Panc1 (cell line): ENCODE data around the gene RNF214. TPM values are rescaled to one million over a fixed set of nuclear protein-coding genes. Genes with fewer than 3 reads are reported as not detected.

ENCODE experiments used
- ATAC-seq: fragments of 200-7000 bp; cut with Tn5 transposase; 2 replicates; pipeline ENCODE4 v1.9.1; 2020; ENCODE audit warnings: mild to moderate bottlenecking, moderate library complexity
- BruUV-seq: library from RNA; stranded (reverse); fragments of 400-500 nt; replicated peaks from 2 replicates; lab custom pipeline; 2021; lab: Mats Ljungman, UMichigan
- CTCF ChIA-PET: fragments of 300-600 bp; sonication (Branson Sonifier 250); formaldehyde crosslinking; loops from one replicate; lab custom pipeline; 2022; ENCODE audit warnings: antibody characterized with exemption; lab: Charles Lee
- POLR2A ChIA-PET: fragments of 300-600 bp; sonication (Branson Sonifier 250); formaldehyde crosslinking; loops from one replicate; lab custom pipeline; 2022; ENCODE audit warnings: antibody characterized with exemption; lab: Charles Lee
- DNase-seq: peaks from one replicate; pipeline ENCODE4 v3.0.0-alpha.2; 2010; ENCODE audit warnings: low read depth, low spot score
- H3K27ac ChIP-seq: 2 replicates; pipeline ENCODE4 v1.5.1; 2011; ENCODE audit warnings: mild to moderate bottlenecking, low read length, inconsistent platforms
- H3K27me3 ChIP-seq: fragments of 200-500 bp; sonication (Bioruptor generic); 2 replicates; pipeline ENCODE4 v1.6.0; 2014; ENCODE audit warnings: low read length, inconsistent platforms; ENCODE audit not compliant: control insufficient read depth, insufficient read depth
- H3K36me3 ChIP-seq: fragments of 200-500 bp; sonication (Bioruptor generic); 2 replicates; pipeline ENCODE4 v1.5.1; 2014; ENCODE audit warnings: inconsistent platforms, mild to moderate bottlenecking, low read length, moderate library complexity; ENCODE audit not compliant: control insufficient read depth, insufficient read depth
- H3K4me1 ChIP-seq: 2 replicates; pipeline ENCODE4 v1.5.1; 2011; ENCODE audit warnings: inconsistent platforms, mild to moderate bottlenecking, low read length, moderate library complexity; ENCODE audit not compliant: control insufficient read depth, insufficient read depth
- H3K4me3 ChIP-seq, 2 experiments: 2 replicates each; pipeline ENCODE4 v1.5.1; 2011 to 2012; ENCODE audit warnings: low read depth in 2 of 2, low read length in 2 of 2, mild to moderate bottlenecking in 2 of 2, inconsistent platforms in 1 of 2, moderate library complexity in 1 of 2
- H3K9me3 ChIP-seq: fragments of 200-500 bp; sonication (Bioruptor generic); 2 replicates; pipeline ENCODE4 v1.5.1; 2014; ENCODE audit warnings: low read depth, mild to moderate bottlenecking, inconsistent platforms, low read length, moderate library complexity; ENCODE audit not compliant: control insufficient read depth, insufficient read depth
- CTCF ChIP-seq: fragments of 450-650 bp; IDR thresholded peaks from 2 replicates; pipeline ENCODE4 v1.5.1; 2017; ENCODE audit warnings: mild to moderate bottlenecking
- POLR2AphosphoS5 ChIP-seq: IDR thresholded peaks from 2 replicates; pipeline ENCODE4 v1.6.1; 2012; ENCODE audit warnings: mild to moderate bottlenecking, low read depth, low read length, moderate library complexity
- REST ChIP-seq, 2 experiments: IDR thresholded peaks; 2 replicates each; pipeline ENCODE4 v1.6.1; 2011 to 2012; ENCODE audit warnings: low read depth in 2 of 2, control low read depth in 1 of 2, low read length in 1 of 2, mild to moderate bottlenecking in 1 of 2, moderate library complexity in 1 of 2; ENCODE audit not compliant: insufficient read depth in 1 of 2
- SIN3A ChIP-seq: IDR thresholded peaks from 2 replicates; pipeline ENCODE4 v1.6.1; 2012; ENCODE audit warnings: low read depth, mild to moderate bottlenecking, low read length, moderate library complexity, borderline replicate concordance; ENCODE audit not compliant: insufficient read depth
- TCF7L2 ChIP-seq: IDR thresholded peaks from 2 replicates; pipeline ENCODE4 v1.6.1; 2011; ENCODE audit warnings: mild to moderate bottlenecking, low read depth, low read length, inconsistent platforms
- in situ Hi-C: cut with HindIII; loops from 2 replicates; pipeline ENCODE4 v1.10.0; 2016; ENCODE audit warnings: low sequenced_read_pairs, low pct_unique_long_range_greater_than_20kb
- intact Hi-C: fragments of 100-400 bp; cut with micrococcal nuclease; formaldehyde crosslinking; loops from one replicate; pipeline ENCODE4 v1.10.0; 2022; ENCODE audit not compliant: unreplicated experiment
- total RNA-seq: library from RNA; stranded (reverse); gene quantifications from one replicate; pipeline ENCODE4 v1.2.1, GENCODE V29; 2021; ENCODE audit not compliant: unreplicated experiment

Gene RNF214
- total RNA-seq, 1 experiment from 2014 or later, result 39.7 TPM

GRCh38 chr11:117191680-117192400 is 40.6 kb upstream of the RNF214 start:
- Histone ChIP-seq H3K4me3 (no peak overlapping the region), H3K27ac (no peak overlapping the region), H3K36me3 (no peaks in the 10 kb centered on the region), H3K27me3 (no peaks in the 10 kb centered on the region), H3K4me1 (no peaks in the 10 kb centered on the region), H3K9me3 (no peaks in the 10 kb centered on the region)
- CTCF ChIA-PET, result no interaction called here
- ATAC-seq, result no peak
- intact Hi-C loops (no loop called here), in situ Hi-C loops (no loop called here)
- DNase-seq, result no peak
- no peak for TF ChIP-seq SIN3A
- no peak for TF ChIP-seq POLR2AphosphoS5
- no peak for TF ChIP-seq CTCF
- TF ChIP-seq TCF7L2, result no peak
- no peak for TF ChIP-seq REST (IDR thresholded peaks at IDR 0.05; ENCODE audit: insufficient read depth in 1 of 2, low read depth in 2 of 2, low read length in 1 of 2)
- POLR2A ChIA-PET, result interaction anchor here (0.6 to 0.7 kb wide), 2 partner anchors 9 to 94 kb away, joined by 3 to 10 read pairs; no protein-coding TSS in a partner anchor
- no TSS peak for BruUV-seq

GRCh38 chr11:117192401-117192875 is 40.0 kb upstream of the RNF214 start:
- Histone ChIP-seq H3K27me3 (no peaks in the 10 kb centered on the region), H3K4me1 (no peaks in the 10 kb centered on the region), H3K36me3 (no peaks in the 10 kb centered on the region), H3K4me3 (no peak overlapping the region), H3K27ac (no peak overlapping the region), H3K9me3 (no peaks in the 10 kb centered on the region)
- ATAC-seq (no peak), DNase-seq (no peak)
- in situ Hi-C loops (no loop called here), intact Hi-C loops (no loop called here)
- TF ChIP-seq CTCF (no peak), SIN3A (no peak), TCF7L2 (no peak), REST (IDR thresholded peaks at IDR 0.05; ENCODE audit: insufficient read depth in 1 of 2, low read depth in 2 of 2, low read length in 1 of 2) (no peak), POLR2AphosphoS5 (no peak)
- no TSS peak for BruUV-seq
- ChIA-PET CTCF (no interaction called here), POLR2A (interaction anchor here (0.6 kb wide), 1 partner anchor 94 kb away, joined by 3 read pairs; no protein-coding TSS in a partner anchor)
